Endothelial cell of hepatic sinusoid (primary cell): ENCODE data around the gene GABPA.
"Not testable (repeated sequence)": the region's sequence is repeated elsewhere in the genome, so short reads cannot be mapped to it uniquely, and the experiment has no call there.

ENCODE experiments used
- in situ Hi-C: cut with HindIII; loops from 2 replicates; pipeline ENCODE4 v1.10.0; 2017; ENCODE audit warnings: low sequenced_read_pairs

GABPA gene

GRCh38 chr21:25737421-25737820 lies 2.6 kb downstream of the GABPA start:
- in situ Hi-C loops, result no loop called here

DNA sequence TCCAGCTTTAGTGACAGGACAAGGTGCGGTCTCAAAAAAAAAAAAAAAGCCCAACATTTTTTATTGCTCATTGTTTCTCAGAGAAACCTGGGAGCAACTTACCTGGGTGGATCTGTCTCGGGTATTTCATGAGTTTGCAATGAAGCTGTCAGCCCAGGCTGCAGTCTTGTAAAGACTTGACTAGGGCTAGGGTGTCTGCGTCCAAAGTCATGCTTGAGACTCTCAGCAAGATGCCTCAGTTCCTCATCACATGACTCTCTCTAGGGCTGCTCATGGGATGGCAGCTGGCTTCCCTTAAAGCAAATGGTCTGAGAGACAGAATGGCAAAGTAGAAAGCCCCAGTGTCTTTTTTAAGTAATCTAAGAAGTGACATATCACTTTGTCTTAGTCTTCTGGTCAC lies 8.1 kb downstream of the GABPA start:
- in situ Hi-C loops, result loop anchor here (5.0 kb wide), 1 partner anchor 104 kb away; no protein-coding TSS in a partner anchor

DNA sequence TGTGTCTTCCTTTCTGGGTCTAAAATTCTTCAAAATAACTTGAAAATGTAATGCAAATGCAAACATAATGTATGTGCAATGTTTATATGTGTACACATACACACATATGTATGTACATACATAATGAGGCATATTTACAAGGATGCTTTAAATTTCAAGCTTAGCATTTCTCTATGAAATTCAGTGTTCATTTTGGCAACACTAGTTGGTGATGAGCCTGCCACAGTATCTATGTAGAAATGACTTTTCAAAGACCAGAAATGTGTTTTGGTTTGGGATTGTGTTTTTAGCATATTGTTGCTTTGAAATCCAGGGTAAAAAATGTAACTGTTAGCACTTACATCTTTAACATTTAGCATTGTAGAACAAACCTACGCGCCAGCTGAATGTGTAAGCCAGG lies 10.1 kb downstream of the GABPA start:
- in situ Hi-C loops, result loop anchor here (5.0 kb wide), 1 partner anchor 102 kb away; no protein-coding TSS in a partner anchor

GRCh38 chr21:25750085-25750484 lies 15.3 kb downstream of the GABPA start:
- in situ Hi-C loops, result no loop called here

GRCh38 chr21:25752416-25752815 lies 17.6 kb downstream of the GABPA start:
- in situ Hi-C loops, result no loop called here

DNA sequence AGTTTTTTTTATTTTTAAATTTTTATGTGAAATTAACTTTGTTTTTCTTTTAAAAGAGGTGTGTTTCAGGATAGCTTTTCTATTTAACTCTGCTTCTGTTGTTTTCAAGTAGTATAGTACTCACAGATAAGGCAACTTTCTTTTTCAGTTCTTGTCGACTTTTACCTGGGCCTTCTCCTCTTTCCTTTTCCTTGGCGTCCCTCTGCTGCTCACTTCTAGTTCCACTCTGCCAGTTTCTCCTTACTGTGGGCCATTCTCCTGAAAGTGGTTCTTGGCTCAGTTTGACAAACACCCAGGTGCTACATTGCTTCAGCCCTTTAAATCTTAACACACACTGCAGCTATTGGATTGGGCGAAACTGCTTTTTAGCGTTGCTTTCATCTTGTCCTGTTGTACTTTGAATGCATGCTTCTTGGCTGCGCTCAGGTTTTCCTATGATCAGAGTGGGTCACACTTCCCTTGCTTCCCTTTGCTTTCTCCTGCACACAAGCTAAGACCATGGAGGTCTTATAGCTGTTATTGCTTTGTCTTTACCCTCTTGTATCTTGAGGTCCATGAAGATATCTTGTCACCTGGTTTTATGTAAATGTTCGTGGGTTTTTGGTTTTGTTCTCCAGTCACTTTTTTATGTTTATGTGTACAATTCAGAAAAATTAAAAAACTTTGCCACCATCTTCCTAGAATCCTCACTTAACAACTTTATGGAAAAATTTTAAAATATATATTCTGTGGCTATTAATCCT lies 21.6 kb downstream of the GABPA start:
- in situ Hi-C loops, result no loop called here

GRCh38 chr21:25757531-25757930 lies 22.8 kb downstream of the GABPA start:
- in situ Hi-C loops, result no loop called here

DNA sequence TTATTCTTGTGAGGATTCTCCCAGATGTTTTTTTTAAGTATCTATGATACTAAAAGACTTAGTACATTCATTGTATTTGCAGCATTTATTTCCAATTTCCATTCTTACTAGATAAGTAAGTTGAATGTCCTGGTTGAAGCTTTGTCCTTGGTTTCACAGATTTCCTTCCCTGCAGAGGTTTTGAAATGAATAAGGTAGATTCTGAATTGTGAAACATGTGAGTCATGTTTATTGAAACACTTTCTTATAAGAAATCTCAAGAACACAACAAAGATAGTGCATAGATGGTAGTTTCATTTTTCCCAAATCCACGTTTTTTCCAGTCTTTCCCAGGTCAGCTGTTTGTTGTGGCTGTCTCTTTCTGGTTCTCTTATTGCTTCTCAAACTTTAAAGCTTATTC lies 24.8 kb downstream of the GABPA start:
- in situ Hi-C loops, result no loop called here

DNA sequence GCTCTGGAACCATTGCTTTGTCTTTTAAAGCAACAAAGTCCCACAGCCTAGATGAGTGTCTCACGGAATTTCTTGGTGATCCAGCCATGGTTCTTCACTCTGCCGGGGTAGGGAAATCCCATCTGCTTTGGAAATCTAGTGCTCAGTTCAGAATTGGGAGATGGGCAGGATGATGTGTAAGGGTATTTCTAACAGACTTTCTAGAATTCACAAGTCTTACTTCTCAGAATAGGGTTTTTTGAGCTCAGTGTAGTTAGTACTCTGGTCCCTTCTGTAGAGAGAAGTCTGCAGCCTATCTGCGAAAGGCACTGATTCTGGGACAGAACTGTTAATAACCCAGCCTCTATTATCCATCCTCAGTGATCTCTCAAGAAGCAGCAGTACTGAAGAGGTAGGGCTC lies 25.3 kb downstream of the GABPA start:
- in situ Hi-C loops, result no loop called here

- in situ Hi-C loops, result no loop called here
These were observed 25.9 kb downstream of the GABPA start for GRCh38 chr21:25760677-25761076.

GRCh38 chr21:25764065-25764464 lies 29.3 kb downstream of the GABPA start:
- in situ Hi-C loops, result no loop called here

DNA sequence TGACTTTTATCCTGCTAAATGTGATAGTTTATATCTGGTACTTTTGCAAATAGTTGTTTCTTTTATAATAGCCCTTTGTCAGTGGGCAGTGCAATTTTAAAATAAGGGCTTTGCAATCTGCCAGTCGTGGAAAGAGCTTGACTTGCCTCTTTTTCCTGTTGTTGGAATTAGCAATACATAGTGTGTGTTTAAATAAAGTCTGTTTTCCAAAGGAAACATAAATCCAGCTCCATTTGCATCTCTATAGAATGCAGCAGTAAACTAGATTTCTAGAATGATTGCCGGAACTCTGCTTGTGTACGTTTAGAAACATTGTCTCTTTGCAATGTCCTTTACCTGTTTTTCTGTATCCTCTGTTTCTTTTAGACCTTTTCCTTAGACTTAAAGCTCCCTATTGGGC lies 33.1 kb downstream of the GABPA start:
- in situ Hi-C loops, result no loop called here

- in situ Hi-C loops, result no loop called here
These were observed 37.9 kb downstream of the GABPA start for GRCh38 chr21:25772686-25773085.

GRCh38 chr21:25776440-25776839 lies 41.7 kb downstream of the GABPA start:
- in situ Hi-C loops, result no loop called here

- in situ Hi-C loops, result not testable (repeated sequence)
These were observed 43.5 kb downstream of the GABPA start for GRCh38 chr21:25778126-25778875.

DNA sequence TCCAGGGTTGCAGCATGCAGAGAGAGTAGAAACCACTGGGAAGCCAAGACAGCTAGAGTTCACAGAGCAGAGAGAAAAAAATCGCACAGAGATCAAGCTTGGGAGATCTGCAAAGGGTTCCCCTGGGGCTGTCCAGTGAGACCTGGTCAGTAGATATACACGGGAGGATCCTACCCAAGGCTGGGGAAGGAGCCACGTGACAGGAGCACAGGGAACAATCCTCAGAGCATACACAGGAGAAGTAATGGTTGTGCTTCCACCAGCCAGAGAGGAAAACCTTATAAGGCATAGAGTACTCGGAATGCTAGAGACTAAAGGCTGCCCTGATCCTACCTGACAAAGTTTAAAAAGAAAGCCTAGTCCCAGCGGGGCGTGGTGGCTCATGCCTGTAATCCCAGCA lies 53.9 kb downstream of the GABPA start:
- in situ Hi-C loops, result no loop called here

- in situ Hi-C loops, result no loop called here
These were observed 55.5 kb downstream of the GABPA start for GRCh38 chr21:25790122-25790877.

DNA sequence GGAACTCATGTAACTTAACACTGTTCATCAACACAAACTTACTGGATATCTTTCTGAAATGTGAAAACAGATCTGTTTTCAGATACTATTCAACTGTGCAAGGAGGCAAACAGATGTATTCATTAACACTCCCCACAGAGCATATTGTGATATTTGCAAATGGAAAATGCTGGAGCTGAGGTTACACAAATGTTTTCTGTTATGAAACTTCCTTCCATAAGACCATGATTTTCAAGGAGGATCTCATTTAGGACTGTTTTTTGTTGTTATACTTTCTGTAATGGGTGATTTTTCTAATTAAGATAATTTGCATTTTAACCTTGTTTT lies 56.1 kb downstream of the GABPA start:
- in situ Hi-C loops, result no loop called here

GRCh38 chr21:25791319-25791718 lies 56.5 kb downstream of the GABPA start:
- in situ Hi-C loops, result no loop called here

GRCh38 chr21:25801217-25802014 lies 66.6 kb downstream of the GABPA start:
- in situ Hi-C loops, result no loop called here

DNA sequence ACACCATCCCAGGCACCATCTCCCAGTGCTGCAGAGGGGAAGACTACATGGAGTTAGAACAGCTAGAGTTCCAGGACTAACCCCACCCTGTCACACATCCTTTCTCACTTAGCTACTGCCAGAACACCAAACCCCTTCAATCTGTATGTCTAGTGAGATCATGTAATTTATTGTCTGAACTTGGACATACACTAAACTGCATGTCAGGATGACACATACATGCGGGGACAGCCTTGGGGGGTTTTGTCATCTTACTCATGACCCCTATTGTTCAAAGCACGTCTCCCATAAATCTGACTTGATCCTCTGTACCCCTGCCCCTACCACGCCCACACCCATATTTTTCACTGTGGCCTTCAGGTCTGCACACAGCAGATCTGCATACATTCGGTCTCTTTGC lies 71.3 kb downstream of the GABPA start:
- in situ Hi-C loops, result no loop called here
